ENCODE measurements around the gene RHBDL1. TPM values are rescaled to one million over a fixed set of nuclear protein-coding genes. Genes with fewer than 3 reads are reported as not detected.

RHBDL1 gene
- total RNA-seq, 1 donor, result 1.3 TPM

- no peak for DNase-seq (ENCODE audit: low read depth)
- H3K4me3 ChIP-seq (ENCODE audit: low read depth, low read length), result no peak overlapping the region
- TF ChIP-seq CTCF (IDR thresholded peaks at IDR 0.05; ENCODE audit: insufficient read depth, low read depth, low read length), result no peak
Observed at GRCh38 chr16:726188-726437, 50.6 kb downstream of the RHBDL1 start.

- peak within 1 kb of the TSS; percentile 76 for H3K4me3 ChIP-seq (ENCODE audit: low read depth, low read length)
- no peak for TF ChIP-seq CTCF (IDR thresholded peaks at IDR 0.05; ENCODE audit: insufficient read depth, low read depth, low read length)
- peak; percentile 48 for DNase-seq (ENCODE audit: low read depth)
Observed at GRCh38 chr16:726438-727290, 51.2 kb downstream of the RHBDL1 start, which contains the start of the genes CCDC78 and HAGHL. TSS of gene CCDC78 (minus strand) at chr16:726443. CDS start at chr16:726367, 76 bp downstream. TSS of gene HAGHL (plus strand) at chr16:727106. CDS start at chr16:727510, 404 bp downstream.

GRCh38 chr16:727291-727977 is 52.0 kb downstream of the RHBDL1 start:
- no peak for DNase-seq (ENCODE audit: low read depth)
- peak overlapping the region; percentile 76 for H3K4me3 ChIP-seq (ENCODE audit: low read depth, low read length)
- TF ChIP-seq CTCF (IDR thresholded peaks at IDR 0.05; ENCODE audit: insufficient read depth, low read depth, low read length), result no peak

Other genes with a start within 250 kb of the RHBDL1 start
- gene CAPN15, start 148.0 kb upstream of the RHBDL1 start, total RNA-seq, result 37.1 and 43.2 TPM in 2 replicates
- not detected in 2 replicates for gene PRR35, start 115.3 kb upstream of the RHBDL1 start, total RNA-seq
- 1.7 and 3.2 TPM in 2 replicates for gene NHLRC4, start 108.7 kb upstream of the RHBDL1 start, total RNA-seq
- gene PIGQ, start 105.7 kb upstream of the RHBDL1 start, total RNA-seq, result 22.0 and 33.8 TPM in 2 replicates
- gene RAB40C, start 85.6 kb upstream of the RHBDL1 start, total RNA-seq, result 9.9 and 10.6 TPM in 2 replicates
- under 0.01 and 0.43 TPM in 2 replicates for gene WFIKKN1, start 44.7 kb upstream of the RHBDL1 start, total RNA-seq
- 51.8 and 78.3 TPM in 2 replicates for gene METTL26, start 39.4 kb upstream of the RHBDL1 start, total RNA-seq
- gene MCRIP2, start 33.8 kb upstream of the RHBDL1 start, total RNA-seq, result 14.8 and 16.0 TPM in 2 replicates
- 12.5 and 18.7 TPM in 2 replicates for gene WDR90, start 26.3 kb upstream of the RHBDL1 start, total RNA-seq
- gene RHOT2, start 7.5 kb upstream of the RHBDL1 start, total RNA-seq, result 44.0 and 53.1 TPM in 2 replicates
- gene STUB1, start 4.7 kb downstream of the RHBDL1 start, total RNA-seq, result 100 and 113 TPM in 2 replicates
- gene JMJD8, start 8.7 kb downstream of the RHBDL1 start, total RNA-seq, result 35.4 and 36.3 TPM in 2 replicates
- gene WDR24, start 14.7 kb downstream of the RHBDL1 start, total RNA-seq, result 8.2 and 9.0 TPM in 2 replicates
- under 0.01 TPM in 2 replicates for gene FBXL16, start 30.1 kb downstream of the RHBDL1 start, total RNA-seq
- gene METRN, start 39.4 kb downstream of the RHBDL1 start, total RNA-seq, result 39.3 and 44.5 TPM in 2 replicates
- 19.4 and 37.0 TPM in 2 replicates for gene ANTKMT, start 45.5 kb downstream of the RHBDL1 start, total RNA-seq
- 1.3 and 3.2 TPM in 2 replicates for gene CCDC78, start 50.8 kb downstream of the RHBDL1 start, total RNA-seq
- gene HAGHL, start 51.4 kb downstream of the RHBDL1 start, total RNA-seq, result 14.7 and 21.9 TPM in 2 replicates
- 31.6 and 37.1 TPM in 2 replicates for gene CIAO3, start 65.3 kb downstream of the RHBDL1 start, total RNA-seq
- gene MSLN, start 85.1 kb downstream of the RHBDL1 start, total RNA-seq, result 0.32 and 0.86 TPM in 2 replicates
- 21.2 and 32.2 TPM in 2 replicates for gene RPUSD1, start 112.7 kb downstream of the RHBDL1 start, total RNA-seq
- 13.8 and 13.9 TPM in 2 replicates for gene CHTF18, start 112.9 kb downstream of the RHBDL1 start, total RNA-seq
- not detected in 2 replicates for gene GNG13, start 125.1 kb downstream of the RHBDL1 start, total RNA-seq